Trophoblast cell (in vitro differentiated cells and primary cell): ENCODE results near the gene AURKA. TPM values are rescaled to one million over a fixed set of nuclear protein-coding genes. Genes with fewer than 3 reads are reported as not detected.
A peak's percentile ranks its signal among the peaks of the same experiment; 100 is the strongest.

Experiments used
- DNase-seq, 2 donors: peaks; one replicate each; pipeline ENCODE4 v3.0.0-alpha.2; 2016
- H2AFZ ChIP-seq: 2 replicates; pipeline ENCODE4 v1.6.1; 2013; ENCODE audit warnings: low read length, moderate library complexity, mild to moderate bottlenecking; ENCODE audit not compliant: insufficient read depth, poor library complexity
- H2AK5ac ChIP-seq: 2 replicates; pipeline ENCODE4 v1.6.1; 2013; ENCODE audit warnings: mild to moderate bottlenecking, low read length
- H2BK120ac ChIP-seq: 2 replicates; pipeline ENCODE4 v1.6.1; 2013; ENCODE audit warnings: low read length, mild to moderate bottlenecking, moderate library complexity; ENCODE audit not compliant: insufficient read depth, poor library complexity
- H2BK12ac ChIP-seq: 2 replicates; pipeline ENCODE4 v1.6.1; 2013; ENCODE audit warnings: mild to moderate bottlenecking, low read length, moderate library complexity
- H2BK5ac ChIP-seq: 2 replicates; pipeline ENCODE4 v1.6.1; 2013; ENCODE audit warnings: low read length, low read depth, moderate library complexity, mild to moderate bottlenecking; ENCODE audit not compliant: poor library complexity
- H3K14ac ChIP-seq: 2 replicates; pipeline ENCODE4 v1.6.1; 2013; ENCODE audit warnings: mild to moderate bottlenecking, low read length
- H3K18ac ChIP-seq: 2 replicates; pipeline ENCODE4 v1.6.1; 2013; ENCODE audit warnings: mild to moderate bottlenecking, low read length
- H3K23ac ChIP-seq: 2 replicates; pipeline ENCODE4 v1.6.1; 2013; ENCODE audit warnings: low read length
- H3K27ac ChIP-seq: 2 replicates; pipeline ENCODE4 v1.5.1; 2013; ENCODE audit warnings: low read depth, mild to moderate bottlenecking, inconsistent platforms, low read length, moderate library complexity
- H3K27me3 ChIP-seq: 2 replicates; pipeline ENCODE4 v1.6.1; 2013; ENCODE audit warnings: inconsistent platforms, mild to moderate bottlenecking, low read length, moderate library complexity; ENCODE audit not compliant: insufficient read depth
- H3K36me3 ChIP-seq, 2 experiments: 1 replicate in 1 of 2; 2 replicates in 1 of 2; pipeline ENCODE4 v1.6.1; 2013; ENCODE audit warnings: low read length in 2 of 2, mild to moderate bottlenecking in 2 of 2, moderate library complexity in 1 of 2; ENCODE audit not compliant: insufficient read depth in 2 of 2, control insufficient read depth in 1 of 2
- H3K4ac ChIP-seq: 2 replicates; pipeline ENCODE4 v1.6.1; 2013; ENCODE audit warnings: low read depth, mild to moderate bottlenecking, low read length, moderate library complexity
- H3K4me1 ChIP-seq, 2 experiments: 1 replicate in 1 of 2; 2 replicates in 1 of 2; pipeline ENCODE4 v1.6.1; 2013; ENCODE audit warnings: low read length in 2 of 2, mild to moderate bottlenecking in 2 of 2, moderate library complexity in 1 of 2; ENCODE audit not compliant: insufficient read depth in 2 of 2, control insufficient read depth in 1 of 2
- H3K4me2 ChIP-seq: 2 replicates; pipeline ENCODE4 v1.6.1; 2013; ENCODE audit warnings: inconsistent platforms, mild to moderate bottlenecking, low read length, moderate library complexity
- H3K4me3 ChIP-seq: 2 replicates; pipeline ENCODE4 v1.5.1; 2013; ENCODE audit warnings: mild to moderate bottlenecking, low read depth, low read length, inconsistent platforms
- H3K79me1 ChIP-seq: one replicate; pipeline ENCODE4 v1.6.1; 2013; ENCODE audit warnings: low read length
- H3K79me2 ChIP-seq: 2 replicates; pipeline ENCODE4 v1.6.1; 2013; ENCODE audit warnings: low read length, mild to moderate bottlenecking; ENCODE audit not compliant: control insufficient read depth, insufficient read depth, poor library complexity
- H3K9ac ChIP-seq: 2 replicates; pipeline ENCODE4 v1.6.1; 2013; ENCODE audit warnings: mild to moderate bottlenecking, low read length
- H3K9me3 ChIP-seq: 2 replicates; pipeline ENCODE4 v1.6.1; 2013; ENCODE audit warnings: low read depth, mild to moderate bottlenecking, control low read depth, inconsistent platforms, low read length; ENCODE audit not compliant: insufficient read depth
- H4K12ac ChIP-seq: 2 replicates; pipeline ENCODE4 v1.6.1; 2013; ENCODE audit warnings: low read depth, mild to moderate bottlenecking, low read length, moderate library complexity
- H4K8ac ChIP-seq: 2 replicates; pipeline ENCODE4 v1.6.1; 2013; ENCODE audit warnings: low read depth, mild to moderate bottlenecking, low read length, moderate library complexity
- H4K91ac ChIP-seq: one replicate; pipeline ENCODE4 v1.6.1; 2013; ENCODE audit warnings: low read depth, mild to moderate bottlenecking, low read length, moderate library complexity
- WGBS: extraction: QIAGEN DNeasy Blood & Tissue Kit; methylation state at CpG from one replicate; pipeline ENCODE4 v1.1.7; 2013; ENCODE audit warnings: missing lambda C conversion rate; ENCODE audit not compliant: insufficient read length, insufficient coverage; ENCODE audit errors: extremely low coverage; 5-methylcytosine and 5-hydroxymethylcytosine counted together
- polyA plus RNA-seq: library from polyadenylated mRNA; stranded (reverse); fragments of 200-250 nt; gene quantifications from 2 replicates; pipeline ENCODE4 v1.2.3, GENCODE V29; 2013

The AURKA gene
- 77.5 and 77.9 TPM in 2 replicates for polyA plus RNA-seq

- Histone ChIP-seq H3K14ac (peak within 1 kb of the TSS; percentile 41), H3K23ac (no peak within 1 kb of the TSS), H2BK12ac (no peak within 1 kb of the TSS), H4K91ac (peak within 1 kb of the TSS; percentile 67), H2AK5ac (no peak within 1 kb of the TSS), H4K12ac (peak within 1 kb of the TSS; percentile 78), H2BK5ac (peak within 1 kb of the TSS; percentile 66), H3K9ac (peak within 1 kb of the TSS; percentile 83), H3K4me3 (peak within 1 kb of the TSS; percentile 90), H3K18ac (peak within 1 kb of the TSS; percentile 48), H3K4ac (peak within 1 kb of the TSS; percentile 80), H3K36me3 (peaks cover 12 to 37% of the 10 kb centered on the region in 2 experiments), H2BK120ac (peak within 1 kb of the TSS; percentile 40), H2AFZ (peak within 1 kb of the TSS; percentile 68), H3K79me2 (peaks cover 14% of the 10 kb centered on the region), H3K27me3 (no peaks in the 10 kb centered on the region), H3K4me2 (peak within 1 kb of the TSS; percentile 76), H4K8ac (peak within 1 kb of the TSS; percentile 63), H3K79me1 (peaks cover 9% of the 10 kb centered on the region), H3K9me3 (no peaks in the 10 kb centered on the region), H3K4me1 (peaks cover 0 to 8% of the 10 kb centered on the region in 2 experiments), H3K27ac (peak within 1 kb of the TSS; percentile 81)
- DNase-seq, result peak; percentile 100
- WGBS, result no CpG with 5 or more reads among the region's 53 CpGs
Observed at GRCh38 chr20:56392132-56392880, at the start of gene AURKA, which contains the start of gene CSTF1. Gene AURKA (minus strand): TSS chr20:56392215. CDS start chr20:56388197, 4,018 bp downstream. Gene CSTF1 (plus strand): TSS chr20:56392645. CDS start chr20:56395553, 2,908 bp downstream.

GRCh38 chr20:56440346-56441007, 48.5 kb upstream of the AURKA start:
- Histone ChIP-seq H2BK120ac (peak overlapping the region; percentile 70), H3K14ac (peak overlapping the region; percentile 16)

GRCh38 chr20:56439771-56440291, 47.8 kb upstream of the AURKA start:
- H3K27me3 ChIP-seq, result no peaks in the 10 kb centered on the region
- H3K4me1 ChIP-seq, result peaks cover 19 to 29% of the 10 kb centered on the region in 2 experiments
- H3K79me1 ChIP-seq, result peaks cover 16% of the 10 kb centered on the region
- H3K4me2 ChIP-seq, result no peak overlapping the region
- H2BK5ac ChIP-seq, result peak overlapping the region; percentile 25
- H4K91ac ChIP-seq, result no peak overlapping the region
- no peak overlapping the region for H3K9ac ChIP-seq
- H3K27ac ChIP-seq, result peak overlapping the region; percentile 94
- H3K36me3 ChIP-seq, result no peaks in the 10 kb centered on the region
- no peaks in the 10 kb centered on the region for H3K9me3 ChIP-seq
- no peak overlapping the region for H2BK12ac ChIP-seq
- peak; percentile 97 to 98 for DNase-seq
- no peak overlapping the region for H3K14ac ChIP-seq
- H2BK120ac ChIP-seq, result no peak overlapping the region
- no peak overlapping the region for H3K18ac ChIP-seq
- no CpG with 5 or more reads among the region's 5 CpGs for WGBS
- H3K4ac ChIP-seq, result no peak overlapping the region
- no peak overlapping the region for H2AK5ac ChIP-seq
- H3K4me3 ChIP-seq, result no peak overlapping the region
- H4K12ac ChIP-seq, result no peak overlapping the region
- H3K79me2 ChIP-seq, result no peaks in the 10 kb centered on the region
- H3K23ac ChIP-seq, result no peak overlapping the region
- no peak overlapping the region for H4K8ac ChIP-seq
- no peak overlapping the region for H2AFZ ChIP-seq

More at GRCh38 chr20:56440346-56441007, 48.5 kb upstream of the AURKA start:
- Histone ChIP-seq H3K79me1 (peaks cover 16% of the 10 kb centered on the region), H3K9ac (no peak overlapping the region), H3K4ac (no peak overlapping the region), H2AFZ (no peak overlapping the region), H2BK5ac (peak overlapping the region; percentile 54), H4K12ac (no peak overlapping the region), H3K4me3 (no peak overlapping the region), H3K9me3 (no peaks in the 10 kb centered on the region), H3K4me1 (peaks cover 19 to 29% of the 10 kb centered on the region in 2 experiments), H3K79me2 (no peaks in the 10 kb centered on the region), H3K27ac (peak overlapping the region; percentile 94), H3K27me3 (no peaks in the 10 kb centered on the region), H3K23ac (no peak overlapping the region), H2BK12ac (peak overlapping the region; percentile 25), H3K4me2 (no peak overlapping the region), H3K18ac (no peak overlapping the region), H2AK5ac (no peak overlapping the region), H4K8ac (no peak overlapping the region), H3K36me3 (no peaks in the 10 kb centered on the region), H4K91ac (peak overlapping the region; percentile 77)
- no CpG with 5 or more reads among the region's 4 CpGs for WGBS
- DNase-seq, result no peak

- Histone ChIP-seq H3K18ac (no peak overlapping the region), H3K4me3 (no peak overlapping the region), H3K36me3 (no peaks in the 10 kb centered on the region), H3K79me2 (no peaks in the 10 kb centered on the region), H4K91ac (no peak overlapping the region), H2BK5ac (no peak overlapping the region), H3K79me1 (peaks cover 16% of the 10 kb centered on the region), H3K23ac (no peak overlapping the region), H3K4me1 (peaks cover 16 to 23% of the 10 kb centered on the region in 2 experiments), H3K27ac (no peak overlapping the region), H3K9ac (no peak overlapping the region), H3K9me3 (no peaks in the 10 kb centered on the region), H2BK12ac (no peak overlapping the region), H3K4ac (no peak overlapping the region), H2AK5ac (no peak overlapping the region), H3K27me3 (no peaks in the 10 kb centered on the region), H3K14ac (no peak overlapping the region), H4K12ac (no peak overlapping the region), H3K4me2 (no peak overlapping the region), H2AFZ (no peak overlapping the region), H4K8ac (no peak overlapping the region), H2BK120ac (no peak overlapping the region)
- no CpG with 5 or more reads among the region's 4 CpGs for WGBS
- DNase-seq, result no peak
Observed at GRCh38 chr20:56438284-56438683, 46.3 kb upstream of the AURKA start.
